NB4 (cell line): Measurements from ENCODE around the gene PALMD.
A peak's percentile ranks its signal among the peaks of the same experiment; 100 is the strongest.

Experiments
- DNase-seq: peaks from one replicate; pipeline ENCODE4 v3.0.0; 2010; ENCODE audit warnings: low read depth
- H3K4me3 ChIP-seq: one replicate; pipeline ENCODE4 v1.5.1; 2011; ENCODE audit warnings: mild to moderate bottlenecking, low read depth, low read length, moderate library complexity
- MYC ChIP-seq: IDR thresholded peaks from 2 replicates; pipeline ENCODE4 v1.6.1; 2011; ENCODE audit warnings: low read depth, low read length
- POLR2A ChIP-seq: IDR thresholded peaks from 2 replicates; pipeline ENCODE4 v1.6.1; 2011; ENCODE audit warnings: mild to moderate bottlenecking; ENCODE audit not compliant: insufficient read length; ENCODE audit errors: extremely low read depth
- TF ChIP-seq, protein P1 (sequence below): IDR thresholded peaks from one replicate; pipeline ENCODE4 v1.5.1; 2012; ENCODE audit warnings: low read depth, low read length
- TF ChIP-seq, protein P2 (sequence below): IDR thresholded peaks from 2 replicates; pipeline ENCODE4 v1.6.1; 2011; ENCODE audit warnings: low read depth, low read length

Gene PALMD

DNA sequence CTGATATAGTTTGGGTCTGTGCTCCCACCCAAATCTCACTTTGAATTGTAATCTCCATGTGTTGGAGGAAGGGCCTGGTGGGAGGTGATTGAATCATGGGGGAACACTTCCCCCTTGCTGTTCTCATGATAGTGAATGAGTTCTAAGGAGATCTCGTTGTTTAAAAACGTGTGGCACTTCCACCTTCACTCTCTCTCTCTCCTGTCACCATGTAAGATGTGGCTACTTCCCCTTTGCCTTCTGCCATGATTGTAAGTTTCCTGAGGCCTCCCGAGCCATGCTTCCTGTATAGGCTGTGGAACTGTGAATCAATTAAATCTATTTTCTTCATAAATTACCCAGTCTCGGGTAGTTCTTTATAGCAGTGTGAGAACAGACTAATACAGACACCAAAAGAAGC lies 80.1 kb downstream of the PALMD start:
- TF ChIP-seq MYC (no peak), POLR2A (no peak)
- TF ChIP-seq, protein P1, sequence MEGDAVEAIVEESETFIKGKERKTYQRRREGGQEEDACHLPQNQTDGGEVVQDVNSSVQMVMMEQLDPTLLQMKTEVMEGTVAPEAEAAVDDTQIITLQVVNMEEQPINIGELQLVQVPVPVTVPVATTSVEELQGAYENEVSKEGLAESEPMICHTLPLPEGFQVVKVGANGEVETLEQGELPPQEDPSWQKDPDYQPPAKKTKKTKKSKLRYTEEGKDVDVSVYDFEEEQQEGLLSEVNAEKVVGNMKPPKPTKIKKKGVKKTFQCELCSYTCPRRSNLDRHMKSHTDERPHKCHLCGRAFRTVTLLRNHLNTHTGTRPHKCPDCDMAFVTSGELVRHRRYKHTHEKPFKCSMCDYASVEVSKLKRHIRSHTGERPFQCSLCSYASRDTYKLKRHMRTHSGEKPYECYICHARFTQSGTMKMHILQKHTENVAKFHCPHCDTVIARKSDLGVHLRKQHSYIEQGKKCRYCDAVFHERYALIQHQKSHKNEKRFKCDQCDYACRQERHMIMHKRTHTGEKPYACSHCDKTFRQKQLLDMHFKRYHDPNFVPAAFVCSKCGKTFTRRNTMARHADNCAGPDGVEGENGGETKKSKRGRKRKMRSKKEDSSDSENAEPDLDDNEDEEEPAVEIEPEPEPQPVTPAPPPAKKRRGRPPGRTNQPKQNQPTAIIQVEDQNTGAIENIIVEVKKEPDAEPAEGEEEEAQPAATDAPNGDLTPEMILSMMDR, result no peak
- TF ChIP-seq, protein P2, sequence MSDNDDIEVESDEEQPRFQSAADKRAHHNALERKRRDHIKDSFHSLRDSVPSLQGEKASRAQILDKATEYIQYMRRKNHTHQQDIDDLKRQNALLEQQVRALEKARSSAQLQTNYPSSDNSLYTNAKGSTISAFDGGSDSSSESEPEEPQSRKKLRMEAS, result no peak
- peak; percentile 15 for DNase-seq

DNA sequence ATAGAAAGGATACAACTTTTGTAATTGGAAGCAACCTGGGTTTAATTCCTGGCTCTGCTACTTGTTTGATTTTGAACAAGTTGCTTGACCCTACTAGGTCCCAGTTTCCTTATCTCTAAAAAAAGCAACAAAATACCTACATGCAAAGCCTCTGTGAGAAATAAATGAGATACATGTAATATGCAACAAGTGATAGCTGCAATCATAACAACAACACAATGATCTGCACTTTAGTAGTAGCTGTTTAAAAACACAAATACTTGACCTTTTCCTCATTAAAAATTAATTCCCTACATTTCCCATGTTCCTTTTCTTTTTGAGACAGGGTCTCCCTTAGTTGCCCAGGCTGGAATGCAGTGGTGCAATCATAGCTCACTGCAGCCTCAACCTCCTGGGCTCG lies 80.5 kb downstream of the PALMD start:
- no peak overlapping the region for H3K4me3 ChIP-seq
- no peak for DNase-seq
- TF ChIP-seq, protein P2, result no peak
- TF ChIP-seq MYC (no peak), POLR2A (no peak)
- TF ChIP-seq, protein P1, result no peak

More for the DNA sequence above, 80.1 kb downstream of the PALMD start:
- H3K4me3 ChIP-seq, result no peak overlapping the region

DNA sequence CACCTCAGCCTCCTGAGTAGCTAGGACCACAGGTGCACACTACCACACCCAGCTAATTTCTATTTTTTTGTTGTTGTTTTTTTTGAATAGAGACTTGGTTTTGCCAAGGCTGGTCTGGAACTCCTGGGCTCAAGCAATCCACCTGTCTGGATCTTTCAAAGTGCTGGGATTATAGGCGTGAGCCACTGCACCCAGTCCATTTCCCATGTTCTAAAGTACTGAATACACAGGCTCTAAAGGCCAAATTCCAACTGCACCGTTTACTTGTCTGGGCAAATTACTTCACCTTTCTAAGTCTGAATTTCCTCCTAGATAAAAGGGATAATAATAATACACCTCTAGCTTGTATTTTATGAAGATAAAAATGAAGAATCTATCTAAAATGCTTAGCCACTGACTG lies 80.9 kb downstream of the PALMD start:
- no peak for DNase-seq
- no peak for TF ChIP-seq POLR2A
- TF ChIP-seq, protein P1, result no peak
- TF ChIP-seq, protein P2, result no peak
- TF ChIP-seq MYC, result no peak
- H3K4me3 ChIP-seq, result no peak overlapping the region

DNA sequence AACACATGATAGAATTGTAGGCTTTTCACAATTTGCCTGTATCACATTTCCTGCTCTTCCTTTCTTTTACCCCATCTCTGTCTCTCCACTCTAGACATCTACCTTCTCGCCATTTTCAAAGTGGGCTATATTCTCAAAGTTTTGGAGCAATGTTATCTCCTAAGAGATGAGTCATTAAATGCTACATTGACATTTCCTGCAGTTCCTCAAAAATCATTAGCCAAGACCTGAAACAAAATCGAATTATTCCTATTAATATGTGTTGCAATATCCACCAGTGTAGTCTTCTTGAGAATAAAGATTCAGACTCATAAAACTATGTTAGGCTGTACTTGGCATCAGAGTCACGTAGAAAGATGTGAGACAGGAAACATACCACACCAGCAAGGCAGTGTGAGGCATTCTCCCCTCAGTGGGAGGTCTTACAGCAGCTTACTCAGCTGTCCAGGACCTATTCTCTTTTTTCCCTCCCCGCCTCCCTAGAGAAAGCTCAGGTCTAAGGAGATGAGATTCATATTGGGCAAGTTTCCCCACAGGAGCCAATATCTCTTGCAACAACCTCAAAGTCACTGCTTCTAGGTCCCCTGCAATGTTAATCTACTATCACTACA lies 81.8 kb downstream of the PALMD start:
- TF ChIP-seq, protein P1, result no peak
- TF ChIP-seq MYC (no peak), POLR2A (no peak)
- TF ChIP-seq, protein P2, result no peak
- DNase-seq, result peak; percentile 29
- no peak overlapping the region for H3K4me3 ChIP-seq

DNA sequence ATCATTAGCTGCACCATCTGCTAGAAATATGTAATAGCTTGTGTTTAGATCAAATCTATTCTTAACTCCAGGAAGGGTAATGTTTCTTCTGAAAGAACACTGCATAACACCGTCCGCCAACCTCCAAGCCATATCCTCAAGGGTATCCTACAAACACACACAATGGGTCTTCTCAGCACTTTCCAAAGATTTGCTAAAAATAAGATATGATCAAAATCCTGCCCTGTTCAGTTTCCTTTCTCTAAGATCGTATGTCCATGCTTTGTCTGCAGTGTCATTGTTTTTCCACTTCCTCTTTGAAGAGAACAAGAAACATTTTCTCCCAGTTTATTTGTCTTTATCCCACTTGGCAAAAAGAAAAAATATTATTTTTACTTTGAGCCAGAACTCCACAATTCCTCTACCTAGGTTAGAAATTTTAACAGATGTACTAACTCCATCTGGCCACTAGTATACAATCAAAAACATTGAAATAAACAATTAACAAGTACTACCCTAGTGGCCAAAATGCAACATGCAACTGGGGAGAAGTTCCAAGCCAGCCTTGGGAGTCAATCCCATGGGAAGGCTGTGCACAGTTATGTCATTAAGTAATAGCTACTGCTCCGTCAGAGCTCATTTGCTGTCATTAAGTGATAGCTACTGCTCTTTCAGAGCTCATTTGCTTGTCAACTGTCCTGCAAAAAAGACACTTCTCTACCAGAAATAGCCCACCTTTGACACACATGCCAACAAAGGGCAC lies 82.8 kb downstream of the PALMD start:
- TF ChIP-seq POLR2A, result no peak
- TF ChIP-seq, protein P2, result no peak
- TF ChIP-seq MYC, result no peak
- TF ChIP-seq, protein P1, result peak; percentile 16
- DNase-seq, result peak; percentile 37
- H3K4me3 ChIP-seq, result no peak overlapping the region
